Adrenal gland (tissue), 12 donors: ENCODE data around the gene DMD. TPM values are rescaled to one million over a fixed set of nuclear protein-coding genes. Genes with fewer than 3 reads are reported as not detected.

Source experiments
- DNase-seq, 7 donors: peaks; one replicate each; pipeline ENCODE4 v3.0.0-alpha.2; 2019 to 2020
- H3K27ac ChIP-seq, 5 donors: fragments of 200-600 bp; sonication (generic) in 4 of 5; 1 replicate in 3 of 5; 2 replicates in 2 of 5; pipeline versions ENCODE4 v1.5.1 to v1.8.0; 2016 to 2020; ENCODE audit warnings: mild to moderate bottlenecking in 1 of 5
- H3K27me3 ChIP-seq: fragments of 200-600 bp; 2 replicates; pipeline ENCODE4 v1.8.0; 2021
- H3K36me3 ChIP-seq, 2 donors: fragments of 200-600 bp; replicated peaks in 1 of 2; 1 replicate in 1 of 2; 2 replicates in 1 of 2; pipeline versions ENCODE4 v1.5.1 to v1.8.0; 2018 to 2022
- H3K4me1 ChIP-seq, 2 donors: fragments of 200-600 bp; replicated peaks in 1 of 2; 1 replicate in 1 of 2; 2 replicates in 1 of 2; pipeline versions ENCODE4 v1.5.1 to v1.8.0; 2018 to 2021
- H3K4me3 ChIP-seq, 4 donors: fragments of 200-600 bp; sonication (generic) in 3 of 4; one replicate each; pipeline ENCODE4 v1.5.1; 2016 to 2018
- H3K9me3 ChIP-seq, 3 donors: fragments of 200-600 bp; sonication (generic) in 1 of 3; replicated peaks in 1 of 3; 1 replicate in 2 of 3; 2 replicates in 1 of 3; pipeline versions ENCODE4 v1.5.1 to v1.8.0; 2016 to 2021
- CTCF ChIP-seq, 6 experiments: fragments of 450-650 bp in 4 of 6; fragments of 200-600 bp in 2 of 6; sonication (generic) in 1 of 6; IDR thresholded peaks; 1 replicate in 5 of 6; 2 replicates in 1 of 6; pipeline versions ENCODE4 v1.5.1 to v1.8.0; 2016 to 2021; ENCODE audit warnings: antibody characterized with exemption in 6 of 6, mild to moderate bottlenecking in 2 of 6, moderate library complexity in 1 of 6
- POLR2A ChIP-seq, 2 donors: fragments of 450-650 bp; IDR thresholded peaks; one replicate each; pipeline ENCODE4 v1.6.1; 2017; ENCODE audit warnings: antibody characterized with exemption in 2 of 2, mild to moderate bottlenecking in 2 of 2, moderate library complexity in 1 of 2
- WGBS, 4 donors: extraction: QIAGEN DNeasy Blood & Tissue Kit in 2 of 4; methylation state at CpG; one replicate each; pipeline versions ENCODE4 v1.1.5 to v1.1.7; 2013 to 2017; 5-methylcytosine and 5-hydroxymethylcytosine counted together
- intact Hi-C, 2 donors: fragments of 100-400 bp; cut with DNase I; formaldehyde crosslinking; loops; one replicate each; pipeline versions ENCODE4 v1.14.1 to v1.15.0; 2022 to 2023
- polyA plus RNA-seq, 3 donors: library from polyadenylated mRNA; stranded (reverse); fragments of 200-250 nt in 2 of 3; fragments of 350-450 nt in 1 of 3; fragmentation: Illumina TruSeq in 1 of 3; extraction: RNeasy Lipid Tissue Mini Kit (QIAGEN cat#74804) in 1 of 3; gene quantifications; one replicate each; pipeline ENCODE4 v1.2.3, GENCODE V29; 2013 to 2014
- total RNA-seq, 9 donors: library from RNA; depleted of rRNA in 4 of 9; stranded (reverse); fragments of >200 nt in 4 of 9; fragments of 120-200 nt in 1 of 9; fragmentation: NEBNext Ultra II Directional in 1 of 9; extraction: Animal tissue kit (Norgen Biotek cat#: 25700) in 1 of 9; gene quantifications; one replicate each; pipeline versions ENCODE4 v1.1.0 to v1.2.4, GENCODE V29; 2013 to 2023
- donor health status: healthy with polysubstance abuse.
- donor health status: Bipolar disorder and iron deficiency.
- donor health status: DM: yes; HTN: yes; CAD: no.
- donor health status: DM: no; HTN: no; CAD: no.
- donor health status: DM: no; HTN: no; CAD: no.
- donor health status: DM: yes; HTN: yes; CAD: no.

Gene DMD
- total and polyA plus RNA-seq, 12 donors: 14.6 to 89.7 (median 36.2) TPM

GRCh38 chrX:32874839-32875238 is 336.5 kb downstream of the DMD start:
- Histone ChIP-seq H3K4me3 (no peak overlapping the region), H3K27me3 (no peaks in the 10 kb centered on the region), H3K27ac (no peak overlapping the region), H3K36me3 (no peaks in the 10 kb centered on the region), H3K9me3 (no peaks in the 10 kb centered on the region), H3K4me1 (no peaks in the 10 kb centered on the region)
- DNase-seq: no peak
- TF ChIP-seq CTCF (IDR thresholded peaks at IDR 0.05): no peak
- no peak for TF ChIP-seq POLR2A (IDR thresholded peaks at IDR 0.05)
- WGBS, 4 donors: 60 to 80% (median 68%) methylated on average over 4 of the region's 4 CpGs
- intact Hi-C loops: no loop called here

GRCh38 chrX:32873786-32874185 is 337.6 kb downstream of the DMD start:
- no peak for TF ChIP-seq POLR2A (IDR thresholded peaks at IDR 0.05)
- no peak for TF ChIP-seq CTCF (IDR thresholded peaks at IDR 0.05)
- Histone ChIP-seq H3K9me3 (no peaks in the 10 kb centered on the region), H3K4me3 (no peak overlapping the region), H3K27ac (no peak overlapping the region), H3K4me1 (no peaks in the 10 kb centered on the region), H3K36me3 (no peaks in the 10 kb centered on the region), H3K27me3 (no peaks in the 10 kb centered on the region)
- WGBS, 4 donors: 75 to 91% (median 78%) methylated on average over 1 to 2 of the region's 2 CpGs
- intact Hi-C loops: no loop called here
- DNase-seq: no peak

GRCh38 chrX:32871636-32872035 is 339.7 kb downstream of the DMD start:
- no peak overlapping the region for H3K27ac ChIP-seq
- no peak for TF ChIP-seq POLR2A (IDR thresholded peaks at IDR 0.05)
- TF ChIP-seq CTCF (IDR thresholded peaks at IDR 0.05): no peak
- 56 to 67% (median 58%) methylated on average over 3 of the region's 3 CpGs for WGBS, 4 donors
- H3K9me3 ChIP-seq: no peaks in the 10 kb centered on the region
- H3K36me3 ChIP-seq: no peaks in the 10 kb centered on the region
- no peak overlapping the region for H3K4me3 ChIP-seq
- H3K27me3 ChIP-seq: no peaks in the 10 kb centered on the region
- DNase-seq: no peak
- intact Hi-C loops: no loop called here
- H3K4me1 ChIP-seq: no peaks in the 10 kb centered on the region

GRCh38 chrX:32868524-32868895 is 342.8 kb downstream of the DMD start:
- TF ChIP-seq CTCF (IDR thresholded peaks at IDR 0.05): no peak
- TF ChIP-seq POLR2A (IDR thresholded peaks at IDR 0.05): no peak
- no peaks in the 10 kb centered on the region for H3K9me3 ChIP-seq
- H3K4me1 ChIP-seq: no peaks in the 10 kb centered on the region
- no peaks in the 10 kb centered on the region for H3K36me3 ChIP-seq
- H3K27ac ChIP-seq: no peak overlapping the region
- 77 to 93% (median 84%) methylated on average over 1 to 6 of the region's 6 CpGs for WGBS, 4 donors
- DNase-seq: no peak
- H3K4me3 ChIP-seq: no peak overlapping the region
- intact Hi-C loops: no loop called here
- no peaks in the 10 kb centered on the region for H3K27me3 ChIP-seq
